Osteocyte (in vitro differentiated cells): Measurements from ENCODE around the gene FXYD1. TPM values are rescaled to one million over a fixed set of nuclear protein-coding genes. Genes with fewer than 3 reads are reported as not detected.

Experiments used
- DNase-seq: peaks from one replicate; pipeline ENCODE4 v3.0.0; 2021; ENCODE audit warnings: mixed read lengths; ENCODE audit not compliant: unreplicated experiment; ENCODE audit errors: extremely low spot score
- H3K27ac Mint-ChIP-seq: one replicate; pipeline ENCODE4 v1.8.0; 2021; ENCODE audit warnings: mild to moderate bottlenecking, mixed read lengths; ENCODE audit not compliant: unreplicated experiment
- H3K27me3 Mint-ChIP-seq: one replicate; pipeline ENCODE4 v1.8.0; 2021; ENCODE audit warnings: mixed read lengths; ENCODE audit not compliant: unreplicated experiment
- H3K36me3 Mint-ChIP-seq: one replicate; pipeline ENCODE4 v1.8.0; 2021; ENCODE audit warnings: mixed read lengths; ENCODE audit not compliant: unreplicated experiment
- H3K4me1 Mint-ChIP-seq: one replicate; pipeline ENCODE4 v1.8.0; 2021; ENCODE audit warnings: mixed read lengths; ENCODE audit not compliant: unreplicated experiment
- H3K4me3 Mint-ChIP-seq: one replicate; pipeline ENCODE4 v1.8.0; 2021; ENCODE audit warnings: mild to moderate bottlenecking, moderate library complexity, mixed read lengths; ENCODE audit not compliant: unreplicated experiment
- H3K9me3 Mint-ChIP-seq: one replicate; pipeline ENCODE4 v1.8.0; 2021; ENCODE audit warnings: mixed read lengths; ENCODE audit not compliant: unreplicated experiment
- total RNA-seq: library from RNA; stranded (reverse); gene quantifications from 2 replicates; pipeline ENCODE4 v1.2.1, GENCODE V29; 2021
- TF ChIP-seq, protein P1 (sequence below): fragments of 200-600 bp; sonication (generic); IDR thresholded peaks from 2 replicates; pipeline ENCODE4 v1.5.0; 2021; ENCODE audit warnings: antibody characterized with exemption, mild to moderate bottlenecking, moderate library complexity

Gene FXYD1
- total RNA-seq, 1 donor from 2014 or later, result 0.86 TPM

GRCh38 chr19:35144600-35145436 is 6.2 kb downstream of the FXYD1 start:
- Mint-ChIP-seq H3K27me3 (peaks cover 21% of the 10 kb centered on the region), H3K9me3 (no peaks in the 10 kb centered on the region), H3K4me1 (peaks cover 39% of the 10 kb centered on the region), H3K4me3 (no peak overlapping the region), H3K36me3 (no peaks in the 10 kb centered on the region), H3K27ac (no peak overlapping the region)
- no peak for DNase-seq
- TF ChIP-seq, protein P1, sequence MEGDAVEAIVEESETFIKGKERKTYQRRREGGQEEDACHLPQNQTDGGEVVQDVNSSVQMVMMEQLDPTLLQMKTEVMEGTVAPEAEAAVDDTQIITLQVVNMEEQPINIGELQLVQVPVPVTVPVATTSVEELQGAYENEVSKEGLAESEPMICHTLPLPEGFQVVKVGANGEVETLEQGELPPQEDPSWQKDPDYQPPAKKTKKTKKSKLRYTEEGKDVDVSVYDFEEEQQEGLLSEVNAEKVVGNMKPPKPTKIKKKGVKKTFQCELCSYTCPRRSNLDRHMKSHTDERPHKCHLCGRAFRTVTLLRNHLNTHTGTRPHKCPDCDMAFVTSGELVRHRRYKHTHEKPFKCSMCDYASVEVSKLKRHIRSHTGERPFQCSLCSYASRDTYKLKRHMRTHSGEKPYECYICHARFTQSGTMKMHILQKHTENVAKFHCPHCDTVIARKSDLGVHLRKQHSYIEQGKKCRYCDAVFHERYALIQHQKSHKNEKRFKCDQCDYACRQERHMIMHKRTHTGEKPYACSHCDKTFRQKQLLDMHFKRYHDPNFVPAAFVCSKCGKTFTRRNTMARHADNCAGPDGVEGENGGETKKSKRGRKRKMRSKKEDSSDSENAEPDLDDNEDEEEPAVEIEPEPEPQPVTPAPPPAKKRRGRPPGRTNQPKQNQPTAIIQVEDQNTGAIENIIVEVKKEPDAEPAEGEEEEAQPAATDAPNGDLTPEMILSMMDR, result no peak

- TF ChIP-seq, protein P1, result no peak
- no peak for DNase-seq
- Mint-ChIP-seq H3K4me3 (no peak overlapping the region), H3K4me1 (peaks cover 36% of the 10 kb centered on the region), H3K27ac (no peak overlapping the region), H3K27me3 (peaks cover 13% of the 10 kb centered on the region), H3K36me3 (no peaks in the 10 kb centered on the region), H3K9me3 (no peaks in the 10 kb centered on the region)
These were observed 8.3 kb downstream of the FXYD1 start for GRCh38 chr19:35146746-35147459.

DNA sequence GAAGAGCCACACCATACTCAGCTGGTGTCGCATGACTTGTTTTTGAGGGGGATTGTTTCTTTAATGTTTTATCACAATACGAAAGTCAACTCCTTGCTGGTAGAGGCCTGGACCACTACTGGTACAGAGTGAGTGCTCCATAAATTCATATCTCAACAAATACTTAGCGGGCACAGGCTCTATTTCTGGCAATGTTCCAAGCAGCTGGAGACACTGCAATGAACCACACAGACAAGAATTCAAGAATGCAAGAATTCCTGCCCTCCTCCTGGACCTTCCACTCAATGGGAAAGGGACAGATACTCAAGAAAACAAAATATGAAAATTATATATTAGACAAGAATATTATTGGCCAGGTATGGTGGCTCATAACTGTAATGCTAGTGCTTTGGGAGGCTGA is 10.8 kb downstream of the FXYD1 start:
- TF ChIP-seq, protein P1, result no peak
- Mint-ChIP-seq H3K36me3 (no peaks in the 10 kb centered on the region), H3K4me3 (no peak overlapping the region), H3K4me1 (peaks cover 44% of the 10 kb centered on the region), H3K27ac (no peak overlapping the region), H3K9me3 (no peaks in the 10 kb centered on the region), H3K27me3 (peaks cover 2% of the 10 kb centered on the region)
- no peak for DNase-seq

GRCh38 chr19:35150445-35150844 is 11.8 kb downstream of the FXYD1 start:
- H3K4me3 Mint-ChIP-seq, result no peak overlapping the region
- H3K36me3 Mint-ChIP-seq, result no peaks in the 10 kb centered on the region
- H3K27me3 Mint-ChIP-seq, result no peaks in the 10 kb centered on the region
- no peaks in the 10 kb centered on the region for H3K9me3 Mint-ChIP-seq
- H3K27ac Mint-ChIP-seq, result no peak overlapping the region
- TF ChIP-seq, protein P1, result no peak
- no peak for DNase-seq
- peaks cover 50% of the 10 kb centered on the region for H3K4me1 Mint-ChIP-seq
